Neuronal stem cell (in vitro differentiated cells): ENCODE data around the gene RPS6KA6.

Experiments used
- DNase-seq: peaks from one replicate; pipeline ENCODE4 v3.0.0-alpha.2; 2013; ENCODE audit warnings: low spot score
- H2AFZ ChIP-seq: one replicate; pipeline ENCODE4 v1.6.1; 2013; ENCODE audit warnings: mild to moderate bottlenecking, low read length, inconsistent platforms
- H2AK5ac ChIP-seq: 2 replicates; pipeline ENCODE4 v1.6.1; 2013; ENCODE audit warnings: low read depth, mild to moderate bottlenecking, inconsistent platforms, low read length, moderate library complexity, mixed read lengths
- H2BK120ac ChIP-seq: 2 replicates; pipeline ENCODE4 v1.6.1; 2013; ENCODE audit warnings: low read depth, mild to moderate bottlenecking, inconsistent platforms, low read length, moderate library complexity, mixed read lengths
- H2BK12ac ChIP-seq: one replicate; pipeline ENCODE4 v1.6.1; 2013; ENCODE audit warnings: low read length, inconsistent platforms
- H2BK15ac ChIP-seq: 2 replicates; pipeline ENCODE4 v1.6.1; 2013; ENCODE audit warnings: mild to moderate bottlenecking, low read length, inconsistent platforms, mixed read lengths
- H2BK5ac ChIP-seq: one replicate; pipeline ENCODE4 v1.6.1; 2013; ENCODE audit warnings: inconsistent platforms, mild to moderate bottlenecking, low read length, moderate library complexity
- H3K14ac ChIP-seq: one replicate; pipeline ENCODE4 v1.6.1; 2013; ENCODE audit warnings: low read length, inconsistent platforms
- H3K18ac ChIP-seq: 2 replicates; pipeline ENCODE4 v1.6.1; 2013; ENCODE audit warnings: low read length, inconsistent platforms
- H3K23ac ChIP-seq: 2 replicates; pipeline ENCODE4 v1.6.1; 2013; ENCODE audit warnings: low read depth, mild to moderate bottlenecking, mixed read lengths, low read length, inconsistent platforms; ENCODE audit not compliant: poor library complexity
- H3K27ac ChIP-seq: replicated peaks from 3 replicates; pipeline ENCODE4 v1.5.1; 2013; ENCODE audit warnings: low read length, inconsistent platforms
- H3K27me3 ChIP-seq, 3 experiments: 2 replicates each; pipeline ENCODE4 v1.6.1; 2013; ENCODE audit warnings: low read length in 3 of 3, mild to moderate bottlenecking in 2 of 3, inconsistent platforms in 1 of 3, low read depth in 1 of 3, mixed read lengths in 1 of 3, moderate library complexity in 1 of 3; ENCODE audit not compliant: control insufficient read depth in 3 of 3, insufficient read depth in 3 of 3
- H3K36me3 ChIP-seq, 2 donors: replicated peaks in 1 of 2; 2 replicates each; pipeline ENCODE4 v1.6.1; 2013; ENCODE audit warnings: low read length in 2 of 2; ENCODE audit not compliant: control insufficient read depth in 2 of 2, insufficient read depth in 2 of 2
- H3K4ac ChIP-seq: 2 replicates; pipeline ENCODE4 v1.6.1; 2013; ENCODE audit warnings: inconsistent platforms, mild to moderate bottlenecking, low read length, moderate library complexity
- H3K4me1 ChIP-seq, 2 donors: 1 replicate in 1 of 2; 2 replicates in 1 of 2; pipeline ENCODE4 v1.6.1; 2013; ENCODE audit warnings: low read length in 2 of 2, low read depth in 1 of 2; ENCODE audit not compliant: control insufficient read depth in 2 of 2, insufficient read depth in 1 of 2
- H3K4me2 ChIP-seq: one replicate; pipeline ENCODE4 v1.6.1; 2013; ENCODE audit warnings: mild to moderate bottlenecking, low read length, inconsistent platforms; ENCODE audit not compliant: insufficient read depth, poor library complexity, severe bottlenecking
- H3K4me3 ChIP-seq, 2 donors: 2 replicates each; pipeline ENCODE4 v1.5.1; 2013; ENCODE audit warnings: low read length in 2 of 2, mild to moderate bottlenecking in 2 of 2, inconsistent platforms in 1 of 2, moderate library complexity in 1 of 2
- H3K79me1 ChIP-seq: one replicate; pipeline ENCODE4 v1.6.1; 2013; ENCODE audit warnings: low read depth, mild to moderate bottlenecking, inconsistent platforms, low read length, moderate library complexity
- H3K9ac ChIP-seq: one replicate; pipeline ENCODE4 v1.6.1; 2013; ENCODE audit warnings: mild to moderate bottlenecking, low read depth, low read length, inconsistent platforms; ENCODE audit not compliant: poor library complexity
- H3K9me3 ChIP-seq, 2 donors: replicated peaks in 1 of 2; 2 replicates each; pipeline versions ENCODE3 to v1.6.1; 2013; ENCODE audit warnings: low read length in 2 of 2, mild to moderate bottlenecking in 2 of 2, inconsistent platforms in 1 of 2, low read depth in 1 of 2, mixed read lengths in 1 of 2, moderate library complexity in 1 of 2; ENCODE audit not compliant: control insufficient read depth in 2 of 2, insufficient read depth in 1 of 2
- H4K8ac ChIP-seq: one replicate; pipeline ENCODE4 v1.6.1; 2013; ENCODE audit warnings: low read depth, mild to moderate bottlenecking, inconsistent platforms, low read length, moderate library complexity
- H4K91ac ChIP-seq: one replicate; pipeline ENCODE4 v1.6.1; 2013; ENCODE audit warnings: low read length, low read depth, mild to moderate bottlenecking, inconsistent platforms; ENCODE audit not compliant: poor library complexity
- WGBS, 2 donors: extraction: QIAGEN DNeasy Blood & Tissue Kit; methylation state at CpG; one replicate each; pipeline ENCODE4 v1.1.7; 2013; ENCODE audit warnings: missing lambda C conversion rate in 2 of 2, mixed read lengths in 1 of 2; ENCODE audit not compliant: insufficient read length in 2 of 2, insufficient replicate concordance in 1 of 2; ENCODE audit errors: extremely low coverage in 2 of 2; 5-methylcytosine and 5-hydroxymethylcytosine counted together

Gene RPS6KA6

DNA sequence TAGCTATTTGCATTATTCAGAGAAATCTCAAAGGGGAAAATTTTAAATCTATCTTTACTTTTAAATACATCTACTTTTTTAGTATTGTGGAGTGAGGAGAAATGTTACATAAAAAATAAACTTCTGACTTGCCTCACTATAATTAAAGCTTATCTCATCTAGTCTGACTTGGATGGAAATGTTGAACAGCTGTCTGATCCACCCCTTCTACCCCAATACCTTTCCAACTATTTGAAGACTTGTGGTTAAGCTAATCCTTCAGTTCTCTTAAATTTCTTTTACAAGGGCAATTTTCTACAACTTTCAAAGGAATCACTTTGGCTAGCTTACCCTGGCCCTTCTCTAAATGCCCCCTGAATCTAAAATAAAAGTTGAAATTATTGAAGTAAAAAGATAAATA, 17.3 kb upstream of the RPS6KA6 start:
- Histone ChIP-seq H3K79me1 (no peaks in the 10 kb centered on the region), H2AFZ (no peak overlapping the region), H3K14ac (no peak overlapping the region), H3K9ac (no peak overlapping the region), H4K91ac (no peak overlapping the region), H3K9me3 (no peaks in the 10 kb centered on the region), H2BK12ac (no peak overlapping the region), H3K4ac (no peak overlapping the region), H2BK15ac (no peak overlapping the region), H3K4me3 (no peak overlapping the region), H3K36me3 (no peaks in the 10 kb centered on the region), H4K8ac (no peak overlapping the region), H2BK5ac (no peak overlapping the region), H3K27me3 (no peaks in the 10 kb centered on the region), H3K27ac (no peak overlapping the region), H3K23ac (no peak overlapping the region), H2BK120ac (no peak overlapping the region), H3K4me2 (no peak overlapping the region), H3K4me1 (no peaks in the 10 kb centered on the region), H2AK5ac (no peak overlapping the region), H3K18ac (no peak overlapping the region)
- DNase-seq = no peak

DNA sequence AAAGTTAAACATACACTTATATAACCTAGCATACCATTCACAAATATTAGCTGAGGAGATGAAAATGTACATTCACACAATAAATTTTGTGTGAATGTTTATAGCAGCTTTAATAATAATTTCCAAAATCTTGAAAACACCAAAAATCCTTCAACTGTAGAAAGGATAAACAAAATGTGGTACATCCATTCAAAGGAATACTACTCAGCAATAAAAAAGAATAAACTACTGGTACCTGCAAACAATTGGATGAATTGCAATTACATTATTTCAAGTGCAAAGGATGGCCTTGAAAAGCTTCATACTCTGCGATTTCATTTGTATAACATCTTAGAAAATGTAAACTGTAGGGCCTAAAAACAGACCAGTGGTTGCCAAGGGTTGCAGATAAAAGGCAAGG, 11.7 kb upstream of the RPS6KA6 start:
- no peak overlapping the region for H2BK120ac ChIP-seq
- no CpG with 5 or more reads among the region's 1 CpG for WGBS, 2 donors

DNA sequence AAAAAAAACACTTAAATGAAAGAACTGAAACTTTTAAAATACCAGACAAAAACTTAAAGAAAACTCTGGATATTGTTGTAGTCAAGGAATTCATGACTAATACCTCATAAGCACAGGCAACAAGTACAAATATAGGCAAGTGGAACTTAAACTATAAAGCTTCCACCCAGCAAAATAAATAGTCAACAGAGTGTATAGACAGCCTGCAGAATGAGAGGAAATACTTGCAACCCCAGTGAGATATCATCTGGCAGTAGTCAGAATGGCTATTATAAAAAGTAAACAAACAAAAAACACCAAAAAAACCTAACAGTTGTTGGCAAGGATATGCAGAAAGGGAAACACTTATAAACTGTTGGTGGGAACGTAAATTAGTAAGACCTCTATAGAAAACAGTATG, 9.6 kb upstream of the RPS6KA6 start:
- Histone ChIP-seq H2BK120ac (no peak overlapping the region), H3K23ac (no peak overlapping the region), H2BK15ac (no peak overlapping the region), H3K9me3 (peaks cover 0 to 2% of the 10 kb centered on the region in 2 donors), H3K36me3 (no peaks in the 10 kb centered on the region), H3K27me3 (no peaks in the 10 kb centered on the region), H2BK5ac (no peak overlapping the region), H2BK12ac (no peak overlapping the region), H3K79me1 (no peaks in the 10 kb centered on the region), H3K4me3 (no peak overlapping the region), H3K4me1 (no peaks in the 10 kb centered on the region), H2AFZ (no peak overlapping the region), H3K9ac (no peak overlapping the region), H4K91ac (no peak overlapping the region), H3K4ac (no peak overlapping the region), H3K18ac (no peak overlapping the region), H4K8ac (no peak overlapping the region), H3K14ac (no peak overlapping the region), H3K4me2 (no peak overlapping the region), H2AK5ac (no peak overlapping the region), H3K27ac (no peak overlapping the region)
- WGBS, 2 donors = no CpG with 5 or more reads among the region's 1 CpG
- no peak for DNase-seq

More for the DNA sequence above, 11.7 kb upstream of the RPS6KA6 start:
- H3K36me3 ChIP-seq = no peaks in the 10 kb centered on the region
- H2BK12ac ChIP-seq = no peak overlapping the region
- no peak overlapping the region for H3K27ac ChIP-seq
- no peak overlapping the region for H4K8ac ChIP-seq
- H2BK5ac ChIP-seq = no peak overlapping the region
- H2BK15ac ChIP-seq = no peak overlapping the region
- no peak overlapping the region for H2AK5ac ChIP-seq
- H3K9ac ChIP-seq = no peak overlapping the region
- no peak overlapping the region for H3K4me2 ChIP-seq
- H3K18ac ChIP-seq = no peak overlapping the region
- H3K14ac ChIP-seq = no peak overlapping the region
- H2AFZ ChIP-seq = no peak overlapping the region
- no peak overlapping the region for H3K4ac ChIP-seq
- no peak for DNase-seq
- no peak overlapping the region for H3K4me3 ChIP-seq
- no peak overlapping the region for H3K23ac ChIP-seq
- peaks cover 0 to 2% of the 10 kb centered on the region in 2 donors for H3K9me3 ChIP-seq
- H3K4me1 ChIP-seq = no peaks in the 10 kb centered on the region
- H3K79me1 ChIP-seq = no peaks in the 10 kb centered on the region
- no peak overlapping the region for H4K91ac ChIP-seq
- H3K27me3 ChIP-seq = no peaks in the 10 kb centered on the region

DNA sequence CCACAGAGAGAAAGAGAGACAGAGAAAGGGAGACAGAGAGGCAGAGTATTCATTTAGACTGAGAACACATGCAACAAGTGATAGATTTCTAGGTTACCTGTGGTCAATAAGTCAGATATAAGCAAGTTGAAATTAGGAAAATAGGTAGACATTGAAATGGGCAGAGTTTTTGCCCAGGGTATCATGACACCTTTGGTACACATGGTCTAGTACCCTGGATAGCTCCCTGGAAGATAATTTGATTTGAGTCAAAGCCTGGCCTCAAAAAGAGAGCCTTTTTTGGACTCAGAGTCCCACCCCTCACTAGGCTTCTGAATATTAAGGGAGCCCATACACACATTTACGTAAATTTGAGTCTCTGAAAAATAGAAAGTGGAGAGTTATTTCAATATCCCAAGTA, 4.0 kb upstream of the RPS6KA6 start:
- Histone ChIP-seq H3K4me2 (no peak overlapping the region), H3K9me3 (no peaks in the 10 kb centered on the region)

More for the DNA sequence above, 4.0 kb upstream of the RPS6KA6 start:
- H2BK120ac ChIP-seq = no peak overlapping the region
- H3K9ac ChIP-seq = no peak overlapping the region
- H3K79me1 ChIP-seq = no peaks in the 10 kb centered on the region
- H2BK15ac ChIP-seq = no peak overlapping the region
- DNase-seq = no peak
- H4K8ac ChIP-seq = no peak overlapping the region
- H3K4me1 ChIP-seq = no peaks in the 10 kb centered on the region
- no peaks in the 10 kb centered on the region for H3K27me3 ChIP-seq
- no peak overlapping the region for H2BK12ac ChIP-seq
- no peak overlapping the region for H3K4me3 ChIP-seq
- no peak overlapping the region for H3K27ac ChIP-seq
- no peak overlapping the region for H3K23ac ChIP-seq
- H2BK5ac ChIP-seq = no peak overlapping the region
- no peaks in the 10 kb centered on the region for H3K36me3 ChIP-seq
- H3K4ac ChIP-seq = no peak overlapping the region
- H3K18ac ChIP-seq = no peak overlapping the region
- WGBS, 2 donors = no CpG with 5 or more reads among the region's 1 CpG
- H2AK5ac ChIP-seq = no peak overlapping the region
- H4K91ac ChIP-seq = no peak overlapping the region
- no peak overlapping the region for H2AFZ ChIP-seq
- H3K14ac ChIP-seq = no peak overlapping the region
